H1 (cell line): ENCODE measurements around the gene BZW2.

Experiments
- ATF2 ChIP-seq: IDR thresholded peaks from 2 replicates; pipeline ENCODE4 v1.6.1; 2012; ENCODE audit warnings: low read length, inconsistent platforms
- CHD2 ChIP-seq: IDR thresholded peaks from 2 replicates; pipeline ENCODE4 v1.6.1; 2012; ENCODE audit warnings: low read length, improper control_type of control experiment
- CTCF ChIP-seq, 3 experiments: IDR thresholded peaks; 1 replicate in 2 of 3; 2 replicates in 1 of 3; pipeline versions ENCODE4 v1.5.1 to v1.6.1; 2011; ENCODE audit warnings: low read length in 3 of 3, mild to moderate bottlenecking in 3 of 3, inconsistent platforms in 2 of 3, low read depth in 1 of 3, moderate library complexity in 1 of 3; ENCODE audit not compliant: insufficient read depth in 1 of 3; ENCODE audit errors: control extremely low read depth in 1 of 3
- EZH2 ChIP-seq: fragments of 200-600 bp; sonication (generic); IDR thresholded peaks from 2 replicates; pipeline ENCODE4 v1.7.1; 2012; ENCODE audit warnings: low read depth, mild to moderate bottlenecking, moderate library complexity, low read length, inconsistent platforms; ENCODE audit not compliant: severe bottlenecking
- JUN ChIP-seq: IDR thresholded peaks from 2 replicates; pipeline ENCODE4 v1.6.1; 2011; ENCODE audit warnings: low read depth, mild to moderate bottlenecking, improper control_type of control experiment, low read length
- POLR2A ChIP-seq, 2 experiments: IDR thresholded peaks; 1 replicate in 1 of 2; 2 replicates in 1 of 2; pipeline ENCODE4 v1.6.1; 2011; ENCODE audit warnings: low read depth in 2 of 2, low read length in 2 of 2, mild to moderate bottlenecking in 2 of 2; ENCODE audit errors: control extremely low read depth in 1 of 2
- RAD21 ChIP-seq, 2 experiments: IDR thresholded peaks in 1 of 2; conservative IDR thresholded peaks in 1 of 2; 2 replicates each; pipeline ENCODE4 v1.6.1; 2011; ENCODE audit warnings: low read depth in 2 of 2, low read length in 2 of 2, improper control_type of control experiment in 1 of 2, inconsistent platforms in 1 of 2, mild to moderate bottlenecking in 1 of 2, moderate library complexity in 1 of 2
- RFX5 ChIP-seq: IDR thresholded peaks from 2 replicates; pipeline ENCODE4 v1.6.1; 2011; ENCODE audit warnings: low read depth, low read length, improper control_type of control experiment, borderline replicate concordance
- TAF1 ChIP-seq: IDR thresholded peaks from 2 replicates; pipeline ENCODE4 v1.6.1; 2011; ENCODE audit warnings: mild to moderate bottlenecking, low read depth, low read length
- TBP ChIP-seq: IDR thresholded peaks from 2 replicates; pipeline ENCODE4 v1.6.1; 2011; ENCODE audit warnings: low read depth, low read length, improper control_type of control experiment

GRCh38 chr7:16693601-16694318, 47.8 kb downstream of the BZW2 start:
- TF ChIP-seq RFX5, result no peak
- no peak for TF ChIP-seq CTCF (IDR thresholded peaks at IDR 0.05; ENCODE audit: control extremely low read depth in 1 of 3, insufficient read depth in 1 of 3, low read depth in 1 of 3, low read length in 3 of 3)
- no peak for TF ChIP-seq RAD21 (IDR thresholded peaks at IDR 0.05 in 1 of 2, conservative IDR thresholded peaks at IDR 0.05 in 1 of 2; ENCODE audit: low read depth in 2 of 2, low read length in 2 of 2)
- no peak for TF ChIP-seq TBP
- no peak for TF ChIP-seq EZH2
- TF ChIP-seq CHD2, result no peak
- TF ChIP-seq ATF2, result no peak
- TF ChIP-seq POLR2A (IDR thresholded peaks at IDR 0.05; ENCODE audit: control extremely low read depth in 1 of 2, low read depth in 2 of 2, low read length in 2 of 2), result no peak
- TF ChIP-seq JUN, result no peak
- TF ChIP-seq TAF1, result no peak
